Measurements from ENCODE around the gene CHPT1.

Gene CHPT1

GRCh38 chr12:101694986-101695385 lies 2.5 kb upstream of the CHPT1 start:
- DNase-seq (ENCODE audit: low read depth) = no peak
- no peak overlapping the region for H3K4me3 ChIP-seq (ENCODE audit: control insufficient read depth, low read depth, low read length)
- no peak for TF ChIP-seq CTCF (conservative IDR thresholded peaks at IDR 0.05; ENCODE audit: control insufficient read depth, insufficient read depth, low read depth, low read length)

GRCh38 chr12:101695706-101696105 lies 1.7 kb upstream of the CHPT1 start:
- H3K4me3 ChIP-seq (ENCODE audit: control insufficient read depth, low read depth, low read length) = no peak overlapping the region
- TF ChIP-seq CTCF (conservative IDR thresholded peaks at IDR 0.05; ENCODE audit: control insufficient read depth, insufficient read depth, low read depth, low read length) = no peak
- peak; percentile 56 for DNase-seq (ENCODE audit: low read depth)

GRCh38 chr12:101696251-101697196 lies 916 bp upstream of the CHPT1 start:
- no peak for TF ChIP-seq CTCF (conservative IDR thresholded peaks at IDR 0.05; ENCODE audit: control insufficient read depth, insufficient read depth, low read depth, low read length)
- H3K4me3 ChIP-seq (ENCODE audit: control insufficient read depth, low read depth, low read length) = peak overlapping the region; percentile 80
- DNase-seq (ENCODE audit: low read depth) = peak; percentile 20

- DNase-seq (ENCODE audit: low read depth) = peak; percentile 34
- TF ChIP-seq CTCF (conservative IDR thresholded peaks at IDR 0.05; ENCODE audit: control insufficient read depth, insufficient read depth, low read depth, low read length) = no peak
- peak overlapping the region; percentile 80 for H3K4me3 ChIP-seq (ENCODE audit: control insufficient read depth, low read depth, low read length)
Measured at GRCh38 chr12:101697930-101698799, 725 bp downstream of the CHPT1 start.

GRCh38 chr12:101698800-101699347 lies 1.4 kb downstream of the CHPT1 start:
- peak; percentile 38 for TF ChIP-seq CTCF (conservative IDR thresholded peaks at IDR 0.05; ENCODE audit: control insufficient read depth, insufficient read depth, low read depth, low read length)
- DNase-seq (ENCODE audit: low read depth) = peak; percentile 27
- peak overlapping the region; percentile 80 for H3K4me3 ChIP-seq (ENCODE audit: control insufficient read depth, low read depth, low read length)

DNA sequence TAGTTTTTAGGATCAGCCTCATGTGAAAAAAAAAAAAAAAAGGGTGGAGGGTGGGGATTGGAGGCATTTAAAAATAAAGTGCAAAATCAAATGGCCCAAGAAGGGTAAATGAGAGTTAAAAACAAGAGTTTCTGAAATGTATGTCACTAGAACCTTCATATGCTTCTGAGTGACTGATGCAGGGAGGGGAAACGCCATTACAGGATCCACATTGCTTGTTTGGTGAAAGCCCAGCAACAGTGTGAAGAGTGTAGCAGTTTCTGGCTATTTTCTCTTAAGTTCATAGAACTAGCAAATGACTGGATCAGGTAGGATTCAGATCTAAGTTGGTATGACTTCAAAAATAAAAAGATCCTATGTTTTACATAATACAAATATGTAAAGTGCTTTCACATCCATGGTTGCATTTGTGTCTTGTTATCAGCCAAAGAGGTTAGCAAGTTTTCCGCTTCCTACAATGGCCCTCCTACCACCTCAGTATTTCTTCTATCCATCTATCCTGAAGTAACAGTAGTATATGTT lies 2.9 kb downstream of the CHPT1 start:
- H3K4me3 ChIP-seq (ENCODE audit: control insufficient read depth, low read depth, low read length) = no peak overlapping the region
- no peak for DNase-seq (ENCODE audit: low read depth)
- TF ChIP-seq CTCF (conservative IDR thresholded peaks at IDR 0.05; ENCODE audit: control insufficient read depth, insufficient read depth, low read depth, low read length) = no peak
